Activated gamma-delta T cell (primary cell): Measurements from ENCODE around the gene SYNM.
"Not testable (repeated sequence)": the region's sequence is repeated elsewhere in the genome, so short reads cannot be mapped to it uniquely, and the experiment has no call there.

ENCODE experiments used
- DNase-seq: peaks from one replicate; lab custom pipeline; 2025; lab: John Stamatoyannopoulos, UW
- total RNA-seq, 2 donors: gene quantifications; one replicate each; lab custom pipeline; 2026; lab: John Stamatoyannopoulos, UW

The SYNM gene
- 26.4 to 47.6 reads per million in 2 donors for total RNA-seq

GRCh38 chr15:99104788-99105513, at the start of gene SYNM:
Gene SYNM, plus strand, starts transcription at chr15:99105080. Its CDS starts 120 bp downstream, at chr15:99105200.
- DNase-seq = peak; percentile 25

GRCh38 chr15:99055555-99056134, 49.2 kb upstream of the SYNM start:
- no peak for DNase-seq

- DNase-seq = no peak
Measured at GRCh38 chr15:99057020-99057419, 47.9 kb upstream of the SYNM start.

- no peak for DNase-seq
Measured at GRCh38 chr15:99057697-99058420, 47.0 kb upstream of the SYNM start.

GRCh38 chr15:99058421-99058870, 46.4 kb upstream of the SYNM start:
- no peak for DNase-seq

- DNase-seq = peak; percentile 9
Measured at GRCh38 chr15:99059010-99059981, 45.6 kb upstream of the SYNM start.

- DNase-seq = not testable (repeated sequence)
Measured at GRCh38 chr15:99060186-99060585, 44.7 kb upstream of the SYNM start.

GRCh38 chr15:99062226-99062625, 42.7 kb upstream of the SYNM start:
- DNase-seq = no peak

- no peak for DNase-seq
Measured at GRCh38 chr15:99068186-99068585, 36.7 kb upstream of the SYNM start.

GRCh38 chr15:99070208-99070607, 34.7 kb upstream of the SYNM start:
- no peak for DNase-seq

- no peak for DNase-seq
Measured at GRCh38 chr15:99071091-99071680, 33.7 kb upstream of the SYNM start.

GRCh38 chr15:99073008-99073717, 31.7 kb upstream of the SYNM start:
- DNase-seq = no peak

GRCh38 chr15:99074446-99074845, 30.4 kb upstream of the SYNM start:
- no peak for DNase-seq

- not testable (repeated sequence) for DNase-seq
Measured at GRCh38 chr15:99075059-99075652, 29.7 kb upstream of the SYNM start.

- DNase-seq = no peak
Measured at GRCh38 chr15:99076109-99076508, 28.8 kb upstream of the SYNM start.

- no peak for DNase-seq
Measured at GRCh38 chr15:99076555-99077308, 28.1 kb upstream of the SYNM start.

GRCh38 chr15:99082798-99083197, 22.1 kb upstream of the SYNM start:
- DNase-seq = no peak

GRCh38 chr15:99084965-99085364, 19.9 kb upstream of the SYNM start:
- DNase-seq = no peak
